ENCODE results near the gene ITPKC. TPM values are rescaled to one million over a fixed set of nuclear protein-coding genes. Genes with fewer than 3 reads are reported as not detected.

The ITPKC gene
- polyA plus RNA-seq, result 10 to 100 TPM; 14.6 to 58.3 (median 43.1) TPM

DNA sequence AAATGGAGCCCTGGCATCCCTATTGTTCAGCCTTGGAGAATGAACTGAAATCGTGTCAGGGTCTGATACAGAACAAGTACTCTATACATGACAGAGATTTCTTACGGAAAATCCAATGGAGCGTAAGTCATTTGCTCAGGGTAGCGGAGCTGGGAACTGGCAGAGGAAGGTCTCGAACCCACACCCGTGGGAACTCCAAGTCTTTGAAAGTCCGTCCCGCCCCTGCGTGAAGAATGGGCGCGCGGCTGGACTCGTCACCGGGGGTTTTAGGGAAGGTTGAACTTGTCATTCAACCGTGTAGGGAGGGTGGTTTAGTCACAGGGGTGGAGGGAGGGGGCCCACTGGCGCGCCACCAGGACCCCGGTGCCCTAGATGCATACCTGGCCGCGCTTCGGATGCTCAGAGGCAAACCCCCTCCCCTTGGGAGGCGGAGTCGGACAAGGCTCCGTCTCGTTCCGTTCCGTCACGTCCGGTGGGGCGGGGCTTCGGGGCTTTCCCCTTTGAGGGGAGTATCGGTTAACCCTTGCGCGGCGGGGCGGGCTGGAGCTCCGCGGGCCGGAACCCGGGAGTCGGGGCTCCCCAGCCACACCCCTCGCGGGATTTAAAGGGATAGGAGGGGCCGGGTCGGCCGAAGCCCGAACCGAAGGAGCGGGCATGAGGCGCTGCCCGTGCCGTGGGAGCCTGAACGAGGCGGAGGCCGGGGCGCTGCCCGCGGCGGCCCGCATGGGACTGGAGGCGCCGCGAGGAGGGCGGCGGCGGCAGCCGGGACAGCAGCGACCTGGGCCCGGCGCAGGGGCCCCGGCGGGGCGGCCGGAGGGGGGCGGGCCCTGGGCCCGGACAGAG is at the start of gene ITPKC, which contains the start of gene COQ8B:
Gene ITPKC, plus strand, starts transcription at position 631 of the 843 bp plus-strand sequence. Its CDS starts 24 bp downstream, at position 655.
Gene COQ8B, minus strand, starts transcription at position 405 of the 843 bp plus-strand sequence. CDS start 2,254 bp downstream, outside the sequence.
- H3K27ac ChIP-seq (ENCODE audit: low read depth, low read length), result peak within 1 kb of the TSS; percentile 95
- 0 to 1% (median 0%) methylated on average over 74 to 76 of the region's 76 CpGs for WGBS, 3 donors

- 91 to 93% (median 92%) methylated on average over 12 to 14 of the region's 14 CpGs for WGBS, 3 donors
- no peak overlapping the region for H3K27ac ChIP-seq (ENCODE audit: low read depth, low read length)
These were observed 49.3 kb upstream of the ITPKC start for GRCh38 chr19:40667602-40668001.

- 87 to 92% (median 88%) methylated on average over 7 of the region's 7 CpGs for WGBS, 3 donors
- no peak overlapping the region for H3K27ac ChIP-seq (ENCODE audit: low read depth, low read length)
These were observed 47.8 kb upstream of the ITPKC start for GRCh38 chr19:40668991-40669614.

DNA sequence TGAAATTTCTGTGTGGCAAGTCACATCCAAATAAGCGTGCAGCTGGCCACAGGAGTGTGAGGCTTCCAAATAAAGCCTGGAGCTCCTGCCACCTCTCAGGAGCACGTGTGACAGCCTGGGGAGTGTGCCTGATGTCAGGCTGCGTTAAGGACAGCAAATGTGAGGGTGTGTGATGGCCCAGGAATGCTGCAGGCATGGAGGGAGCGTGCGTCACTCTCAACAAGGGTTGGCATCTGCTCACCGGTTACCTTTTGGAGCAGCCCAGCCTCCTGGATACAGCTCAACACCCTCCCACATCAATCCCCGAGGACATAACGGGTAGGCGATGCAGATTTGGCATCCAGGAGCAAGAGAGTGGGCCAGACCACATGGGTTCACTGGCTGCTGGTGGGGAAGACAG is 45.5 kb upstream of the ITPKC start:
- 73 to 84% (median 80%) methylated on average over 9 of the region's 9 CpGs for WGBS, 3 donors
- H3K27ac ChIP-seq (ENCODE audit: low read depth, low read length), result no peak overlapping the region

- H3K27ac ChIP-seq (ENCODE audit: low read depth, low read length), result no peak overlapping the region
- 68 to 88% (median 88%) methylated on average over 2 of the region's 2 CpGs for WGBS, 3 donors
These were observed 44.9 kb upstream of the ITPKC start for GRCh38 chr19:40672038-40672437.

DNA sequence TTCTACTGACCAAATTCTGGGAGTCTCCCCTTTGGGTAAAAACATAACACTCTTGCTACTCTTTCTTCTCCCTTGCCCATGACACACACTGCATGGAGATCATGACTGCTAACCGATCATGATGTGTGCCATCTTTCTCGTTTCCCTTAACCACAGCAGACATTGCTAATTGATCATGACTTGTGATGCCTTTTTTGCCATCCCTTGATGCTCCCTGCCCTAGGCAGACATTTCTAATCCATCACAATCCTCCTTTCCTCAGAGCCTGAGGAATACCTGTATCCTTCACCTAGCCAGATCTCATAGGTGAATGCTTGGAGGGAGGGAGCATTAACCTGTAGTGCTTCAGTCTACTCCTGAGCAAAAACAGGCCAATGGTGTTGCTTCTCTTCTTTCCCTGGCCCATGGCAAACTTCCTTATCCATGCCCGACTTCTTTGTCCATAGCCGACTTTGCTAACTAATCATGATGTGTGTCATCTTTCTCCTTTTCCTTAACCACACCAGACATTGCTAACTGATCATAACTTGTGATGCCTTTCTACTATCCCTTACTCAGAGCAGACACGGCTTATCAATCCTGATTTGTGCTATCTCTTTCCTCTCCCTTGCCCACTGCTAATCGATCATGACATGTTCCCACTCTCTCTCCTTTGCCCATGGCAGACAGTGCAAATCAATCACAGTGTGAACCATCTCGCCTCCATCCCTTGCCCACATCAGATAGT is 44.2 kb upstream of the ITPKC start:
- no peak overlapping the region for H3K27ac ChIP-seq (ENCODE audit: low read depth, low read length)
- WGBS, 3 donors, result 94 to 96% (median 95%) methylated on average over 7 of the region's 7 CpGs

DNA sequence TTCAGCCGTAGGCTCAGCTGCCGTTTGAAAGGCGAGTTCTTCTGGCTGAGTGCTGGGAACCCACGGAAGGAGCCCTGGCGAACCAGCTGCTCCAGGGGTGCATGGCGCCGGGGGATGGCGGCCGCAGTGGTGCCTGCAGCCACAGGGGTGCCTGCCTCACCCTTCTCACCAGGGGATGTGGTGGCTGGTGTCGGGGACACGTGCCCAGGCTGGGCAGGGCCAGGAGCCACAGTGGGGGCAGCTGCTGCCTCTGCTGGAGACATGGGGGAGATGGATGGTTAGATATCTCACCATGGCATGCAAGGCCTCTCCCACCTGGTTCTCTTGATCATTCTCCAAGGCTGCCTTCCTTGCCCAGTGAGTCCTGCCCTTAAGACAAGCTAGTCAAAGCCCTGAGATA is 43.5 kb upstream of the ITPKC start:
- no peak overlapping the region for H3K27ac ChIP-seq (ENCODE audit: low read depth, low read length)
- 92 to 95% (median 92%) methylated on average over 11 of the region's 11 CpGs for WGBS, 3 donors

- WGBS, 3 donors, result 80 to 94% (median 82%) methylated on average over 3 of the region's 3 CpGs
- H3K27ac ChIP-seq (ENCODE audit: low read depth, low read length), result no peak overlapping the region
These were observed 42.6 kb upstream of the ITPKC start for GRCh38 chr19:40674291-40674690.

DNA sequence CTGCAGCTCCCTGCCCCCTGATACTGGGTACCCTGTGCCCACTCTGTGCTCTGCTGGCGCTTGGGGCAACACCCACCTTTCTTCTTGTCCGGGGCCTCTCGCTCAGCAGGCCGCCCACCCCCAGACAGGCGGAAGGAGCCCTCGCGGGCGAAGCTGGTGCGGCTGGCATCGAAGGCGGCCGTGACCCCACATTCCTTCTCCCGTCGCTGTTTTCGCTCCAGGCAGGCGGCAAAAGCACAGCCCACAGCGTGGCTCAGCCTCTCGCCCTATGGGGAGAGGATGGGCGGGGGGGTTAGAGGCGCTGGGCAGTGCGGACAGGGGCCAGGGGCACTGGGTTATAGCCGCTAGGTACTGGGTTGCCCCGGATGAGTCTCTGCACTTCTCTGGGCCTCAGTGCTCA is 39.8 kb upstream of the ITPKC start:
- H3K27ac ChIP-seq (ENCODE audit: low read depth, low read length), result no peak overlapping the region
- WGBS, 3 donors, result 94 to 95% (median 95%) methylated on average over 23 of the region's 23 CpGs

GRCh38 chr19:40681039-40681438 is 35.9 kb upstream of the ITPKC start:
- WGBS, 3 donors, result 86% methylated on average over 4 of the region's 4 CpGs

DNA sequence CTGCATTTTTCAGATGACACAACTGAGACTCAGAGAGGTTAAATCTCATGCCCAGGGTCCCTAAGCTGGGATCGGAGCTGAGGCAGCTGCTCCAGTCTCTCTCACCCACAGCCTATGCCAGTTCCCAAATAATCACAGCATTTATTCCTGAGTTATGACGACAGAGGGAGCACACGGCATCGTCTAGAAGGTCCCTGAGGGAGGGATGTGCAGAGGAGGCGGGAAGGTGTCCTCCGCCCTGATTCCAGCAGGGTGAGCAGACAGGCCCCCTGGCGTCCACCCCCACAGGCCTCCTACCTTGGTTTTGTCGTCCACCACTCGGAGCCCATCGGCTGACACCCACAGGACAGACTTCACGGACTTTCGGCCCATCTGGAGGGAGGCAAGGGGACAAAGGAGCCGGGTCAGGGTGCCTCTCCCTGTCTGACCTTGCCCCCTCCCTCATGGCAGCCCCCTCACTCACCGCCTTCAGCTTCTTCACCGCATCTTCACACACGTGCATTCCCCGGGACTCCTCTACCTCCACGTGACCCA is 34.4 kb upstream of the ITPKC start:
- no peak overlapping the region for H3K27ac ChIP-seq (ENCODE audit: low read depth, low read length)
- WGBS, 3 donors, result 89 to 93% (median 92%) methylated on average over 18 of the region's 18 CpGs

More at GRCh38 chr19:40681039-40681438, 35.9 kb upstream of the ITPKC start:
- no peak overlapping the region for H3K27ac ChIP-seq (ENCODE audit: low read depth, low read length)

GRCh38 chr19:40683437-40683836 is 33.5 kb upstream of the ITPKC start:
- 87 to 93% (median 89%) methylated on average over 9 of the region's 9 CpGs for WGBS, 3 donors
- no peak overlapping the region for H3K27ac ChIP-seq (ENCODE audit: low read depth, low read length)

DNA sequence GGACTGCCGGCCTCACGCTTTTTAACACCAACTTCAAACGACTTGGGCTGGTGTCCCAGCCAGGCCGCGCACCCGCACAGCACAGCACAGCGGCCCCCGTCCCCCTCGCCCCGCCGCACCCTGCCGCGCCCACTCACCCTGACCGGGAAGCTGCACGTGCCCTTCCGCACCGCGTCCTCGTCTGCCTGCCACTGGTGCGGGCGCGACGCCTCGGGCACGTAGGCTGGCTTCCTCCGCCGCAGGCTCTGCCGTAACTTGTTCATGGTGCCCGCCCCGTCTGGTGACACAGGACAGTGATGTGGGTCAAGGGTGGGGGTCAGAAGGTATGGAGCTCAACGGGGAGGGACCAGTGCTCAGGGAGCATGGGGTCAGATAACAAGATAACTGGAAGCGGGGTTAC is 32.6 kb upstream of the ITPKC start:
- 94 to 95% (median 95%) methylated on average over 26 to 32 of the region's 32 CpGs for WGBS, 3 donors
- H3K27ac ChIP-seq (ENCODE audit: low read depth, low read length), result no peak overlapping the region

- H3K27ac ChIP-seq (ENCODE audit: low read depth, low read length), result no peak overlapping the region
- 85 to 90% (median 89%) methylated on average over 3 of the region's 3 CpGs for WGBS, 3 donors
These were observed 31.8 kb upstream of the ITPKC start for GRCh38 chr19:40685016-40685526.

DNA sequence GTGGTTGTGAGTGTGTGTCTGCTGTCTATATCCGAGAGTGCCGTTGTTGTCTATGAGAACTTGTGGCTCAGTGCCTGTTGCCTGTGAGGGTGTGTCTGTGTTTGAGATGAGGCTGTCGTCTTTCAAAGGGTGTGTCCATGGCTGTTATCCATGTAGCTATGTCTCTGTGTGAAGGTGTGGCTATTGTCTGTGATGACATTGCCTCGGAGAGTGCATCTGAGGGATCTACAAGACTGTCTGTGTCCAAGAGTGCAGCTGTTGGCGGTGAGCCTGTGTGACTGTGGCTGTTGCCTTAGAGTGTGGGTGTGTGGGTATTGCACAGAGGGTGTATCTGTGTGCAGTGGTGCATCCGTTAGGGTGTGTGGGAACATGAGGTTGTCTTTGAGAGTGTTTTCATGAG is 31.3 kb upstream of the ITPKC start:
- H3K27ac ChIP-seq (ENCODE audit: low read depth, low read length), result no peak overlapping the region
- 68 to 75% (median 74%) methylated on average over 6 of the region's 6 CpGs for WGBS, 3 donors

DNA sequence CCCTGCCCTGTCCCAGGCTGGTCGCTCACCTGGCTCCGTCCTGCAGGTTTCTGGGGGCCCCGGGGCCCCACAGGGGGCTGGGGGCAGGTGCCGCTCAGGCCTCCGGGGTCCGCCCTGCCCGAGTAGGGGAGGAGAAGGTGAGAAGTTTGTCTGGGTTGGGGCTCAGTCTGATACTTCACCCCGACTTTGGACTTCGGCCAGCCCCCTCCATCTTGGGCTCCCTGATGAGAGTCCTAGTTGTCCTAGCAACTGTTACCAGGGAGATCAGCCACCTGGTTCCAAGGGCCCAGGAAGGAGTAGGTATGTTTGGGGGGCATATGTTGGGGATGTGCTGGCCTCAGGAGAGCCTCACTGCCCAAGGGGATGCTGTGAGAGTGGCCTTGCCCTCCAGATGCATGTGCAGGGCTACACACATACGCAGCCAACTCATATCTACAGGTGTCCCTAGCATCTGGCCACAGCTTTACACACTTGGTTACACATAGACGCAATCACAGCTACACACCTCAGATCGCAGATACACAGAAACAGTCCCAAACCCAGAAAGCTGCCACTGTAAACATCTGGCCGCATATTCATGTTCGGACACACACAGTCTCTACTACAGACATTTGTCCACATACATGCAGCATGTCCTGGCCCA is 29.9 kb upstream of the ITPKC start:
- 86 to 91% (median 89%) methylated on average over 14 of the region's 14 CpGs for WGBS, 3 donors
- no peak overlapping the region for H3K27ac ChIP-seq (ENCODE audit: low read depth, low read length)

GRCh38 chr19:40687525-40688016 is 29.3 kb upstream of the ITPKC start:
- WGBS, 3 donors, result 51 to 78% (median 51%) methylated on average over 12 of the region's 12 CpGs
- H3K27ac ChIP-seq (ENCODE audit: low read depth, low read length), result no peak overlapping the region

DNA sequence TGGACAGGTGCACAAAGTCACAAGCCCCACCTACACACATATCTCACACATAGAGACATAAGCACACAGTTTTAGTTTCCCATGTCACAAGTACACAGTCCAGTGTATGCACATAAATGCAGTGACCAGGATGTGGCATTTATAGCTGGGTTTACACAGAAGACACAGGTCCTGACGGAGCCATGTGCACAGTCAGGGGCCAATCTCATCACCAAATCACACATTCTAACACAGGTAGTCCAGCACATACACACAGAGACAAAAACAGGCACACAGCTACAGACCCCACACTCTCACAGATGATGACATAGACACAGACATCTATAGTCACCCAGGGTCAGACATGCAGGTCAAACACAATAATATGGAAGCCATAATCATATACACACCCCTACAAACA is 28.6 kb upstream of the ITPKC start:
- no peak overlapping the region for H3K27ac ChIP-seq (ENCODE audit: low read depth, low read length)
- 63 to 79% (median 69%) methylated on average over 1 of the region's 1 CpG for WGBS, 3 donors

Data from adipose tissue (tissue), 3 donors.